ENCODE measurements around the gene PRKD1. TPM values are rescaled to one million over a fixed set of nuclear protein-coding genes. Genes with fewer than 3 reads are reported as not detected.
"Not testable (repeated sequence)": the region's sequence is repeated elsewhere in the genome, so short reads cannot be mapped to it uniquely, and the experiment has no call there.

The PRKD1 gene
- total RNA-seq, 1 donor from 2014 or later: not detected

- intact Hi-C loops (cut with micrococcal nuclease): no loop called here
These were observed 26.9 kb downstream of the PRKD1 start for GRCh38 chr14:29900609-29901350.

- intact Hi-C loops (cut with micrococcal nuclease): no loop called here
These were observed 29.2 kb downstream of the PRKD1 start for GRCh38 chr14:29898470-29898869.

- intact Hi-C loops (cut with micrococcal nuclease): no loop called here
These were observed 30.5 kb downstream of the PRKD1 start for GRCh38 chr14:29897181-29897580.

GRCh38 chr14:29896354-29896821 lies 31.3 kb downstream of the PRKD1 start:
- intact Hi-C loops (cut with micrococcal nuclease): no loop called here

- intact Hi-C loops (cut with micrococcal nuclease): no loop called here
These were observed 32.0 kb downstream of the PRKD1 start for GRCh38 chr14:29895591-29896083.

GRCh38 chr14:29893989-29894388 lies 33.7 kb downstream of the PRKD1 start:
- intact Hi-C loops (cut with micrococcal nuclease): no loop called here

- intact Hi-C loops (cut with micrococcal nuclease): no loop called here
These were observed 35.3 kb downstream of the PRKD1 start for GRCh38 chr14:29892327-29892726.

GRCh38 chr14:29885988-29886387 lies 41.7 kb downstream of the PRKD1 start:
- intact Hi-C loops (cut with micrococcal nuclease): no loop called here

GRCh38 chr14:29868000-29868399 lies 59.6 kb downstream of the PRKD1 start:
- intact Hi-C loops (cut with micrococcal nuclease): no loop called here

- intact Hi-C loops (cut with micrococcal nuclease): no loop called here
These were observed 62.3 kb downstream of the PRKD1 start for GRCh38 chr14:29865299-29865698.

GRCh38 chr14:29861996-29862395 lies 65.7 kb downstream of the PRKD1 start:
- intact Hi-C loops (cut with micrococcal nuclease): no loop called here

GRCh38 chr14:29858299-29858698 lies 69.3 kb downstream of the PRKD1 start:
- intact Hi-C loops (cut with micrococcal nuclease): no loop called here

GRCh38 chr14:29857551-29857950 lies 70.1 kb downstream of the PRKD1 start:
- intact Hi-C loops (cut with micrococcal nuclease): no loop called here

GRCh38 chr14:29856516-29856915 lies 71.1 kb downstream of the PRKD1 start:
- intact Hi-C loops (cut with micrococcal nuclease): no loop called here

GRCh38 chr14:29853691-29854090 lies 74.0 kb downstream of the PRKD1 start:
- intact Hi-C loops (cut with micrococcal nuclease): not testable (repeated sequence)

- intact Hi-C loops (cut with micrococcal nuclease): no loop called here
These were observed 74.4 kb downstream of the PRKD1 start for GRCh38 chr14:29853272-29853671.

GRCh38 chr14:29851397-29851796 lies 76.2 kb downstream of the PRKD1 start:
- intact Hi-C loops (cut with micrococcal nuclease): no loop called here

GRCh38 chr14:29847056-29847380 lies 80.6 kb downstream of the PRKD1 start:
- intact Hi-C loops (cut with micrococcal nuclease): no loop called here

GRCh38 chr14:29846339-29847055 lies 81.2 kb downstream of the PRKD1 start:
- intact Hi-C loops (cut with micrococcal nuclease): no loop called here

- intact Hi-C loops (cut with micrococcal nuclease): no loop called here
These were observed 83.7 kb downstream of the PRKD1 start for GRCh38 chr14:29843981-29844380.

GRCh38 chr14:29842228-29842627 lies 85.4 kb downstream of the PRKD1 start:
- intact Hi-C loops (cut with micrococcal nuclease): no loop called here

GRCh38 chr14:29840369-29840892 lies 87.2 kb downstream of the PRKD1 start:
- intact Hi-C loops (cut with micrococcal nuclease): not testable (repeated sequence)

All from T-helper 2 cell treated with Interferon-gamma antibody and Interleukin-4, amounts not matched to agents 100 ng/mL and 5 ng/mL, for 36 hours (primary cell).